ENCODE data around the gene PAWR.
A peak's percentile ranks its signal among the peaks of the same experiment; 100 is the strongest.

PAWR gene

GRCh38 chr12:79706156-79706555 lies 15.4 kb upstream of the PAWR start:
- no peaks in the 10 kb centered on the region for H3K36me3 ChIP-seq (ENCODE audit: control insufficient read depth in 5 of 5, insufficient read depth in 5 of 5, low read length in 5 of 5)
- peaks cover 0 to 4% (median 0%) of the 10 kb centered on the region in 5 donors for H3K27me3 ChIP-seq (ENCODE audit: control insufficient read depth in 5 of 5, insufficient read depth in 4 of 5, low read length in 5 of 5)
- H3K9me3 ChIP-seq (ENCODE audit: control insufficient read depth in 5 of 5, low read length in 5 of 5): no peaks in the 10 kb centered on the region
- H3K27ac ChIP-seq (ENCODE audit: low read depth, low read length): no peak overlapping the region
- no peaks in the 10 kb centered on the region for H3K4me1 ChIP-seq (ENCODE audit: control insufficient read depth in 5 of 5, insufficient read depth in 5 of 5, low read length in 5 of 5)
- H3K4me3 ChIP-seq (ENCODE audit: low read depth in 1 of 5, low read length in 5 of 5): no peak overlapping the region
- H3K9ac ChIP-seq (ENCODE audit: low read length in 5 of 5): no peak overlapping the region

GRCh38 chr12:79698966-79699365 lies 8.2 kb upstream of the PAWR start:
- H3K27me3 ChIP-seq (ENCODE audit: control insufficient read depth in 5 of 5, insufficient read depth in 4 of 5, low read length in 5 of 5): no peaks in the 10 kb centered on the region
- no peaks in the 10 kb centered on the region for H3K36me3 ChIP-seq (ENCODE audit: control insufficient read depth in 5 of 5, insufficient read depth in 5 of 5, low read length in 5 of 5)
- H3K9ac ChIP-seq (ENCODE audit: low read length in 5 of 5): no peak overlapping the region
- no peak overlapping the region for H3K27ac ChIP-seq (ENCODE audit: low read depth, low read length)
- H3K9me3 ChIP-seq (ENCODE audit: control insufficient read depth in 5 of 5, low read length in 5 of 5): no peaks in the 10 kb centered on the region
- no peaks in the 10 kb centered on the region for H3K4me1 ChIP-seq (ENCODE audit: control insufficient read depth in 5 of 5, insufficient read depth in 5 of 5, low read length in 5 of 5)
- H3K4me3 ChIP-seq (ENCODE audit: low read depth in 1 of 5, low read length in 5 of 5): no peak overlapping the region

GRCh38 chr12:79696416-79696815 lies 5.7 kb upstream of the PAWR start:
- Histone ChIP-seq H3K4me3 (ENCODE audit: low read depth in 1 of 5, low read length in 5 of 5) (no peak overlapping the region), H3K36me3 (ENCODE audit: control insufficient read depth in 5 of 5, insufficient read depth in 5 of 5, low read length in 5 of 5) (no peaks in the 10 kb centered on the region), H3K9ac (ENCODE audit: low read length in 5 of 5) (no peak overlapping the region)

GRCh38 chr12:79692860-79693577 lies 2.3 kb upstream of the PAWR start:
- Histone ChIP-seq H3K9me3 (ENCODE audit: control insufficient read depth in 5 of 5, low read length in 5 of 5) (no peaks in the 10 kb centered on the region), H3K4me3 (ENCODE audit: low read depth in 1 of 5, low read length in 5 of 5) (no peak overlapping the region), H3K36me3 (ENCODE audit: control insufficient read depth in 5 of 5, insufficient read depth in 5 of 5, low read length in 5 of 5) (no peaks in the 10 kb centered on the region), H3K4me1 (ENCODE audit: control insufficient read depth in 5 of 5, insufficient read depth in 5 of 5, low read length in 5 of 5) (peaks cover 2 to 31% (median 22%) of the 10 kb centered on the region in 5 donors), H3K27ac (ENCODE audit: low read depth, low read length) (no peak overlapping the region), H3K9ac (ENCODE audit: low read length in 5 of 5) (no peak overlapping the region), H3K27me3 (ENCODE audit: control insufficient read depth in 5 of 5, insufficient read depth in 4 of 5, low read length in 5 of 5) (peaks cover 0 to 2% (median 0%) of the 10 kb centered on the region in 5 donors)

More at GRCh38 chr12:79696416-79696815, 5.7 kb upstream of the PAWR start:
- Histone ChIP-seq H3K4me1 (ENCODE audit: control insufficient read depth in 5 of 5, insufficient read depth in 5 of 5, low read length in 5 of 5) (peaks cover 0 to 7% (median 4%) of the 10 kb centered on the region in 5 donors), H3K9me3 (ENCODE audit: control insufficient read depth in 5 of 5, low read length in 5 of 5) (no peaks in the 10 kb centered on the region), H3K27ac (ENCODE audit: low read depth, low read length) (no peak overlapping the region), H3K27me3 (ENCODE audit: control insufficient read depth in 5 of 5, insufficient read depth in 4 of 5, low read length in 5 of 5) (peaks cover 0 to 2% (median 0%) of the 10 kb centered on the region in 5 donors)

- no peaks in the 10 kb centered on the region for H3K36me3 ChIP-seq (ENCODE audit: control insufficient read depth in 5 of 5, insufficient read depth in 5 of 5, low read length in 5 of 5)
- H3K27me3 ChIP-seq (ENCODE audit: control insufficient read depth in 5 of 5, insufficient read depth in 4 of 5, low read length in 5 of 5): peaks cover 0 to 2% (median 0%) of the 10 kb centered on the region in 5 donors
- peak overlapping the region; percentile 70 to 88 (median 83) for H3K4me3 ChIP-seq (ENCODE audit: low read depth in 1 of 5, low read length in 5 of 5)
- H3K9ac ChIP-seq (ENCODE audit: low read length in 5 of 5): peak overlapping the region in 3 of 5 donors; percentile 65 to 74 (median 67)
- H3K27ac ChIP-seq (ENCODE audit: low read depth, low read length): peak overlapping the region; percentile 48
- peaks cover 2 to 31% (median 23%) of the 10 kb centered on the region in 5 donors for H3K4me1 ChIP-seq (ENCODE audit: control insufficient read depth in 5 of 5, insufficient read depth in 5 of 5, low read length in 5 of 5)
- no peaks in the 10 kb centered on the region for H3K9me3 ChIP-seq (ENCODE audit: control insufficient read depth in 5 of 5, low read length in 5 of 5)
These were observed 916 bp upstream of the PAWR start for GRCh38 chr12:79691511-79692248.

- peaks cover 0 to 2% (median 0%) of the 10 kb centered on the region in 5 donors for H3K27me3 ChIP-seq (ENCODE audit: control insufficient read depth in 5 of 5, insufficient read depth in 4 of 5, low read length in 5 of 5)
- H3K27ac ChIP-seq (ENCODE audit: low read depth, low read length): peak overlapping the region; percentile 74
- peaks cover 2 to 31% (median 27%) of the 10 kb centered on the region in 5 donors for H3K4me1 ChIP-seq (ENCODE audit: control insufficient read depth in 5 of 5, insufficient read depth in 5 of 5, low read length in 5 of 5)
- H3K4me3 ChIP-seq (ENCODE audit: low read depth in 1 of 5, low read length in 5 of 5): peak overlapping the region in 4 of 5 donors; percentile 70 to 88 (median 85)
- peak overlapping the region in 4 of 5 donors; percentile 57 to 81 (median 66) for H3K9ac ChIP-seq (ENCODE audit: low read length in 5 of 5)
- no peaks in the 10 kb centered on the region for H3K36me3 ChIP-seq (ENCODE audit: control insufficient read depth in 5 of 5, insufficient read depth in 5 of 5, low read length in 5 of 5)
- H3K9me3 ChIP-seq (ENCODE audit: control insufficient read depth in 5 of 5, low read length in 5 of 5): no peaks in the 10 kb centered on the region
These were observed 574 bp downstream of the PAWR start for GRCh38 chr12:79690142-79690637.

GRCh38 chr12:79689477-79690141 lies 1.2 kb downstream of the PAWR start:
- Histone ChIP-seq H3K27ac (ENCODE audit: low read depth, low read length) (peak overlapping the region; percentile 74), H3K9ac (ENCODE audit: low read length in 5 of 5) (peak overlapping the region in 4 of 5 donors; percentile 57 to 81 (median 66)), H3K27me3 (ENCODE audit: control insufficient read depth in 5 of 5, insufficient read depth in 4 of 5, low read length in 5 of 5) (peaks cover 0 to 2% (median 0%) of the 10 kb centered on the region in 5 donors), H3K36me3 (ENCODE audit: control insufficient read depth in 5 of 5, insufficient read depth in 5 of 5, low read length in 5 of 5) (no peaks in the 10 kb centered on the region), H3K9me3 (ENCODE audit: control insufficient read depth in 5 of 5, low read length in 5 of 5) (no peaks in the 10 kb centered on the region), H3K4me1 (ENCODE audit: control insufficient read depth in 5 of 5, insufficient read depth in 5 of 5, low read length in 5 of 5) (peaks cover 2 to 31% (median 27%) of the 10 kb centered on the region in 5 donors), H3K4me3 (ENCODE audit: low read depth in 1 of 5, low read length in 5 of 5) (peak overlapping the region; percentile 69 to 88 (median 83))

- peak overlapping the region; percentile 74 for H3K27ac ChIP-seq (ENCODE audit: low read depth, low read length)
- H3K9me3 ChIP-seq (ENCODE audit: control insufficient read depth in 5 of 5, low read length in 5 of 5): no peaks in the 10 kb centered on the region
- H3K27me3 ChIP-seq (ENCODE audit: control insufficient read depth in 5 of 5, insufficient read depth in 4 of 5, low read length in 5 of 5): peaks cover 0 to 2% (median 0%) of the 10 kb centered on the region in 5 donors
- H3K4me1 ChIP-seq (ENCODE audit: control insufficient read depth in 5 of 5, insufficient read depth in 5 of 5, low read length in 5 of 5): peaks cover 2 to 31% (median 27%) of the 10 kb centered on the region in 5 donors
- peak overlapping the region; percentile 69 to 88 (median 83) for H3K4me3 ChIP-seq (ENCODE audit: low read depth in 1 of 5, low read length in 5 of 5)
- H3K36me3 ChIP-seq (ENCODE audit: control insufficient read depth in 5 of 5, insufficient read depth in 5 of 5, low read length in 5 of 5): no peaks in the 10 kb centered on the region
- peak overlapping the region; percentile 31 to 73 (median 57) for H3K9ac ChIP-seq (ENCODE audit: low read length in 5 of 5)
These were observed 1.7 kb downstream of the PAWR start for GRCh38 chr12:79689061-79689476.

GRCh38 chr12:79688376-79689060 lies 2.2 kb downstream of the PAWR start:
- peak overlapping the region in 4 of 5 donors; percentile 69 to 88 (median 85) for H3K4me3 ChIP-seq (ENCODE audit: low read depth in 1 of 5, low read length in 5 of 5)
- peaks cover 2 to 31% (median 27%) of the 10 kb centered on the region in 5 donors for H3K4me1 ChIP-seq (ENCODE audit: control insufficient read depth in 5 of 5, insufficient read depth in 5 of 5, low read length in 5 of 5)
- H3K9ac ChIP-seq (ENCODE audit: low read length in 5 of 5): peak overlapping the region in 3 of 5 donors; percentile 31 to 73 (median 31)
- H3K27ac ChIP-seq (ENCODE audit: low read depth, low read length): peak overlapping the region; percentile 74
- no peaks in the 10 kb centered on the region for H3K9me3 ChIP-seq (ENCODE audit: control insufficient read depth in 5 of 5, low read length in 5 of 5)
- no peaks in the 10 kb centered on the region for H3K36me3 ChIP-seq (ENCODE audit: control insufficient read depth in 5 of 5, insufficient read depth in 5 of 5, low read length in 5 of 5)
- peaks cover 0 to 2% (median 0%) of the 10 kb centered on the region in 5 donors for H3K27me3 ChIP-seq (ENCODE audit: control insufficient read depth in 5 of 5, insufficient read depth in 4 of 5, low read length in 5 of 5)

All from subcutaneous abdominal adipose tissue (tissue), 5 donors.